Liver (tissue), 9 donors: ENCODE data around the gene SIM2. TPM values are rescaled to one million over a fixed set of nuclear protein-coding genes. Genes with fewer than 3 reads are reported as not detected.

Experiments used
- DNase-seq: peaks from one replicate; pipeline ENCODE4 v3.0.0-alpha.2; 2017; ENCODE audit warnings: low spot score
- H3K27ac ChIP-seq, 2 donors: one replicate each; pipeline ENCODE4 v1.7.0; 2013; ENCODE audit warnings: inconsistent platforms in 2 of 2, low read length in 2 of 2, control low read depth in 1 of 2, low read depth in 1 of 2, mild to moderate bottlenecking in 1 of 2
- H3K27me3 ChIP-seq, 4 donors: one replicate each; pipeline versions ENCODE4 v1.6.1 to v1.7.0; 2013; ENCODE audit warnings: low read length in 3 of 4, inconsistent platforms in 1 of 4, mild to moderate bottlenecking in 1 of 4, moderate library complexity in 1 of 4; ENCODE audit not compliant: control insufficient read depth in 4 of 4, insufficient read depth in 4 of 4
- H3K36me3 ChIP-seq, 4 donors: one replicate each; pipeline versions ENCODE4 v1.6.1 to v1.7.0; 2013; ENCODE audit warnings: low read length in 3 of 4, mild to moderate bottlenecking in 3 of 4, low read depth in 1 of 4, moderate library complexity in 1 of 4; ENCODE audit not compliant: control insufficient read depth in 4 of 4, insufficient read depth in 3 of 4
- H3K4me1 ChIP-seq, 4 donors: one replicate each; pipeline versions ENCODE4 v1.6.1 to v1.7.0; 2013; ENCODE audit warnings: low read length in 3 of 4, mild to moderate bottlenecking in 3 of 4, moderate library complexity in 1 of 4; ENCODE audit not compliant: control insufficient read depth in 4 of 4, insufficient read depth in 4 of 4
- H3K4me3 ChIP-seq, 3 donors: one replicate each; pipeline versions ENCODE4 v1.6.1 to v1.7.0; 2013; ENCODE audit warnings: low read length in 3 of 3, control low read depth in 1 of 3, low read depth in 1 of 3, mild to moderate bottlenecking in 1 of 3
- H3K9ac ChIP-seq, 2 donors: one replicate each; pipeline ENCODE4 v1.7.0; 2013; ENCODE audit warnings: low read length in 2 of 2, mild to moderate bottlenecking in 2 of 2, moderate library complexity in 2 of 2, control low read depth in 1 of 2, low read depth in 1 of 2
- H3K9me3 ChIP-seq, 4 donors: one replicate each; pipeline versions ENCODE4 v1.6.1 to v1.7.0; 2013; ENCODE audit warnings: low read length in 3 of 4; ENCODE audit not compliant: control insufficient read depth in 4 of 4
- ATF3 ChIP-seq: IDR thresholded peaks from 2 replicates; pipeline ENCODE4 v1.6.1; 2016; ENCODE audit warnings: antibody characterized with exemption
- EGR1 ChIP-seq, 2 donors: IDR thresholded peaks; 2 replicates each; pipeline ENCODE4 v1.6.1; 2016 to 2018; ENCODE audit warnings: antibody characterized with exemption in 2 of 2, low read depth in 2 of 2
- FOXA1 ChIP-seq: IDR thresholded peaks from 2 replicates; pipeline ENCODE4 v1.6.1; 2016; ENCODE audit warnings: antibody characterized with exemption
- FOXA2 ChIP-seq: IDR thresholded peaks from 2 replicates; pipeline ENCODE4 v1.6.1; 2016; ENCODE audit warnings: antibody characterized with exemption
- GABPA ChIP-seq, 2 donors: IDR thresholded peaks in 1 of 2; conservative IDR thresholded peaks in 1 of 2; 2 replicates each; pipeline ENCODE4 v1.6.1; 2016; ENCODE audit warnings: antibody characterized with exemption in 2 of 2, mild to moderate bottlenecking in 1 of 2, moderate library complexity in 1 of 2
- HNF4A ChIP-seq, 2 donors: conservative IDR thresholded peaks; 2 replicates each; pipeline ENCODE4 v1.6.1; 2016; ENCODE audit warnings: antibody characterized with exemption in 2 of 2, mild to moderate bottlenecking in 2 of 2
- HNF4G ChIP-seq: IDR thresholded peaks from 2 replicates; pipeline ENCODE4 v1.6.1; 2016; ENCODE audit warnings: antibody characterized with exemption
- JUND ChIP-seq, 2 donors: IDR thresholded peaks; 2 replicates each; pipeline ENCODE4 v1.6.1; 2016; ENCODE audit warnings: antibody characterized with exemption in 2 of 2
- NR2F2 ChIP-seq: IDR thresholded peaks from 2 replicates; pipeline ENCODE4 v1.6.1; 2016; ENCODE audit warnings: antibody characterized with exemption
- RAD21 ChIP-seq, 2 donors: IDR thresholded peaks; 2 replicates each; pipeline ENCODE4 v1.6.1; 2016; ENCODE audit warnings: antibody characterized with exemption in 2 of 2, mild to moderate bottlenecking in 2 of 2
- REST ChIP-seq: IDR thresholded peaks from 2 replicates; pipeline ENCODE4 v1.6.1; 2016; ENCODE audit warnings: antibody characterized with exemption, mild to moderate bottlenecking
- RXRA ChIP-seq, 2 donors: IDR thresholded peaks; 2 replicates each; pipeline ENCODE4 v1.6.1; 2017 to 2018; ENCODE audit warnings: antibody characterized with exemption in 2 of 2, mild to moderate bottlenecking in 1 of 2
- SP1 ChIP-seq: IDR thresholded peaks from 2 replicates; pipeline ENCODE4 v1.6.1; 2018; ENCODE audit warnings: antibody characterized with exemption, mild to moderate bottlenecking
- TAF1 ChIP-seq: conservative IDR thresholded peaks from 2 replicates; pipeline ENCODE4 v1.6.1; 2016; ENCODE audit warnings: antibody characterized with exemption, mild to moderate bottlenecking
- YY1 ChIP-seq: IDR thresholded peaks from 2 replicates; pipeline ENCODE4 v1.6.1; 2016; ENCODE audit warnings: antibody characterized with exemption, mild to moderate bottlenecking
- WGBS: extraction: QIAGEN DNeasy Blood & Tissue Kit; methylation state at CpG from one replicate; pipeline ENCODE4 v1.1.7; 2013; 5-methylcytosine and 5-hydroxymethylcytosine counted together
- polyA plus RNA-seq, 2 donors: library from polyadenylated mRNA; stranded (reverse) in 1 of 2; unstranded in 1 of 2; fragments of 200-250 nt in 1 of 2; fragments of >200 nt in 1 of 2; fragmentation: Nextera tagmentation in 1 of 2; extraction: Ambion mirVana in 1 of 2; gene quantifications; one replicate each; pipeline versions ENCODE4 v1.2.1 to v1.2.3, GENCODE V29; 2013 to 2015
- total RNA-seq, 2 donors: library from RNA; depleted of rRNA; stranded (reverse); fragments of >200 nt; gene quantifications; one replicate each; pipeline ENCODE4 v1.2.3, GENCODE V29; 2014
- TF ChIP-seq, protein P1 (sequence below): IDR thresholded peaks from 2 replicates; pipeline ENCODE4 v1.6.1; 2016; ENCODE audit warnings: antibody characterized with exemption
- TF ChIP-seq, protein P2 (sequence below): fragments of 150-350 bp; IDR thresholded peaks from 2 replicates; pipeline ENCODE4 v1.5.1; 2017; ENCODE audit warnings: improper control_type of control experiment, low read depth, low read length; ENCODE audit not compliant: missing input control
- TF ChIP-seq, protein P3 (sequence below): IDR thresholded peaks from 2 replicates; pipeline ENCODE4 v1.6.1; 2016; ENCODE audit warnings: antibody characterized with exemption
- donor health status: healthy.
- donor health status: healthy.
- donor health status: healthy.
- donor health status: healthy.
- donor health status: healthy.

The SIM2 gene
- total and polyA plus RNA-seq, 4 donors: 0.19 TPM; not detected in 3

DNA sequence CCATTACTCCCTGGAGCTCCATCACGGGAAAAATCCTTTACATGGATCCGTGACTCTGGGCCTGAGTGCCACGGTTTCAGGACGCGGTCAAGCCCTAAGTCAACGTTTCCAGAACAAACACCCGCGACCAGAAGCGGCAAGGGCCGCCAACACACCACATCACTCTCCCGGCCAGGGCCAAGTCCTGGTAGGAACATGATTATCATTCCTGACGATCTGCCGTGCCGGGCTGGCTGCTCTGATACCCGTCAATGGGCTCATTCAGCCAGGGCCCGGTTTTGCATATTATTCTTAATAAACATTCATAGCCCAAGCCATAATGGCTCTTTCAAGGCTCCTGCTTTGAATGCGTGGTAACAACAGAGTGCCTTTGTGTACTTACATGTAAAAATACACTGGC, 44.6 kb upstream of the SIM2 start:
- Histone ChIP-seq H3K27me3 (peaks cover 0 to 9% (median 0%) of the 10 kb centered on the region in 4 donors), H3K9me3 (no peaks in the 10 kb centered on the region), H3K36me3 (no peaks in the 10 kb centered on the region), H3K4me1 (no peaks in the 10 kb centered on the region), H3K4me3 (no peak overlapping the region), H3K27ac (no peak overlapping the region), H3K9ac (no peak overlapping the region)
- no peak for DNase-seq
- TF ChIP-seq ATF3 (no peak), FOXA2 (no peak), JUND (IDR thresholded peaks at IDR 0.05) (no peak), NR2F2 (no peak), RXRA (IDR thresholded peaks at IDR 0.05) (no peak), FOXA1 (no peak), REST (no peak), YY1 (no peak), EGR1 (IDR thresholded peaks at IDR 0.05; ENCODE audit: low read depth in 2 of 2) (no peak), HNF4A (conservative IDR thresholded peaks at IDR 0.05) (no peak), SP1 (no peak), HNF4G (no peak), GABPA (IDR thresholded peaks at IDR 0.05 in 1 of 2, conservative IDR thresholded peaks at IDR 0.05 in 1 of 2) (no peak), TAF1 (no peak), RAD21 (IDR thresholded peaks at IDR 0.05) (no peak)
- TF ChIP-seq, protein P1, sequence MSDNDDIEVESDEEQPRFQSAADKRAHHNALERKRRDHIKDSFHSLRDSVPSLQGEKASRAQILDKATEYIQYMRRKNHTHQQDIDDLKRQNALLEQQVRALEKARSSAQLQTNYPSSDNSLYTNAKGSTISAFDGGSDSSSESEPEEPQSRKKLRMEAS: no peak
- TF ChIP-seq, protein P2, sequence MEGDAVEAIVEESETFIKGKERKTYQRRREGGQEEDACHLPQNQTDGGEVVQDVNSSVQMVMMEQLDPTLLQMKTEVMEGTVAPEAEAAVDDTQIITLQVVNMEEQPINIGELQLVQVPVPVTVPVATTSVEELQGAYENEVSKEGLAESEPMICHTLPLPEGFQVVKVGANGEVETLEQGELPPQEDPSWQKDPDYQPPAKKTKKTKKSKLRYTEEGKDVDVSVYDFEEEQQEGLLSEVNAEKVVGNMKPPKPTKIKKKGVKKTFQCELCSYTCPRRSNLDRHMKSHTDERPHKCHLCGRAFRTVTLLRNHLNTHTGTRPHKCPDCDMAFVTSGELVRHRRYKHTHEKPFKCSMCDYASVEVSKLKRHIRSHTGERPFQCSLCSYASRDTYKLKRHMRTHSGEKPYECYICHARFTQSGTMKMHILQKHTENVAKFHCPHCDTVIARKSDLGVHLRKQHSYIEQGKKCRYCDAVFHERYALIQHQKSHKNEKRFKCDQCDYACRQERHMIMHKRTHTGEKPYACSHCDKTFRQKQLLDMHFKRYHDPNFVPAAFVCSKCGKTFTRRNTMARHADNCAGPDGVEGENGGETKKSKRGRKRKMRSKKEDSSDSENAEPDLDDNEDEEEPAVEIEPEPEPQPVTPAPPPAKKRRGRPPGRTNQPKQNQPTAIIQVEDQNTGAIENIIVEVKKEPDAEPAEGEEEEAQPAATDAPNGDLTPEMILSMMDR: no peak
- TF ChIP-seq, protein P3, sequence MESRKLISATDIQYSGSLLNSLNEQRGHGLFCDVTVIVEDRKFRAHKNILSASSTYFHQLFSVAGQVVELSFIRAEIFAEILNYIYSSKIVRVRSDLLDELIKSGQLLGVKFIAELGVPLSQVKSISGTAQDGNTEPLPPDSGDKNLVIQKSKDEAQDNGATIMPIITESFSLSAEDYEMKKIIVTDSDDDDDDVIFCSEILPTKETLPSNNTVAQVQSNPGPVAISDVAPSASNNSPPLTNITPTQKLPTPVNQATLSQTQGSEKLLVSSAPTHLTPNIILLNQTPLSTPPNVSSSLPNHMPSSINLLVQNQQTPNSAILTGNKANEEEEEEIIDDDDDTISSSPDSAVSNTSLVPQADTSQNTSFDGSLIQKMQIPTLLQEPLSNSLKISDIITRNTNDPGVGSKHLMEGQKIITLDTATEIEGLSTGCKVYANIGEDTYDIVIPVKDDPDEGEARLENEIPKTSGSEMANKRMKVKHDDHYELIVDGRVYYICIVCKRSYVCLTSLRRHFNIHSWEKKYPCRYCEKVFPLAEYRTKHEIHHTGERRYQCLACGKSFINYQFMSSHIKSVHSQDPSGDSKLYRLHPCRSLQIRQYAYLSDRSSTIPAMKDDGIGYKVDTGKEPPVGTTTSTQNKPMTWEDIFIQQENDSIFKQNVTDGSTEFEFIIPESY: no peak
- WGBS: 72% methylated on average over 17 of the region's 17 CpGs
